HCT116 (cell line): ENCODE data around the gene ZCCHC24.

Source experiments
- EGR1 ChIP-seq: IDR thresholded peaks from 2 replicates; pipeline ENCODE4 v1.6.1; 2012; ENCODE audit warnings: low read depth
- EZH2 ChIP-seq: fragments of 200-600 bp; sonication (generic); IDR thresholded peaks from 2 replicates; pipeline ENCODE4 v1.6.1; 2017; ENCODE audit warnings: antibody characterized with exemption, mixed run types
- POLR2A ChIP-seq: IDR thresholded peaks from 2 replicates; pipeline ENCODE4 v1.7.0; 2011; ENCODE audit warnings: borderline replicate concordance; ENCODE audit not compliant: insufficient read depth, insufficient read length; ENCODE audit errors: extremely low read depth
- RAD21 ChIP-seq: IDR thresholded peaks from 2 replicates; pipeline ENCODE4 v1.6.1; 2012; ENCODE audit warnings: low read depth, mild to moderate bottlenecking
- SIN3A ChIP-seq: IDR thresholded peaks from 2 replicates; pipeline ENCODE4 v1.6.1; 2012; ENCODE audit warnings: low read depth
- ZNF274 ChIP-seq: fragments of 200-500 bp; sonication (Bioruptor generic); IDR thresholded peaks from 2 replicates; pipeline ENCODE4 v1.6.1; 2014; ENCODE audit warnings: mild to moderate bottlenecking, low read depth, low read length, inconsistent platforms
- TF ChIP-seq, protein P1 (sequence below), 3 experiments: fragments of 200-600 bp in 1 of 3; sonication (generic) in 1 of 3; IDR thresholded peaks in 2 of 3; conservative IDR thresholded peaks in 1 of 3; 2 replicates each; pipeline ENCODE4 v1.5.1; 2012 to 2017; ENCODE audit warnings: low read depth in 2 of 3, low read length in 2 of 3, antibody characterized with exemption in 1 of 3, borderline replicate concordance in 1 of 3, control low read depth in 1 of 3, mild to moderate bottlenecking in 1 of 3, mixed read lengths in 1 of 3, mixed run types in 1 of 3, moderate library complexity in 1 of 3; ENCODE audit not compliant: insufficient read depth in 1 of 3
- TF ChIP-seq, protein P2 (sequence below): IDR thresholded peaks from 2 replicates; pipeline ENCODE4 v1.6.1; 2012

DNA sequence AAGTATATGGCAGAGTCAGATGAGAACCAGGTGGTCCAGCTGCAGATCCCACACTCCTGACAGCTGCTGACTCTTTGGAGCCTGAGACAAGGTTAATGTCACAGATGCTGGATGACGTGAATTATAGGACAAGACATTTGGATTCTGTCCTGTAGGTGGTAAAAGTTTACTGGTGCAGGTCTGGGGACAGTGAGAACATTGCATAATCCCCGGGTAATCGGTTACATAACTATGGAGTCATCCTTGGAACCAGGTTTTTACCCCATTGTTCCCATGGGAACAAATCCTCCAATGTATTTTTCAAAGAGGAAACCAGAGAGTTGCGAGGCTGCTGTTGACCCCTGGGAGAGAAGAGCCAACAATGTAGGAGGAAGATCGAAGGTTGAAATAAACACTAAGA, 27.5 kb upstream of the ZCCHC24 start:
- TF ChIP-seq, protein P1, sequence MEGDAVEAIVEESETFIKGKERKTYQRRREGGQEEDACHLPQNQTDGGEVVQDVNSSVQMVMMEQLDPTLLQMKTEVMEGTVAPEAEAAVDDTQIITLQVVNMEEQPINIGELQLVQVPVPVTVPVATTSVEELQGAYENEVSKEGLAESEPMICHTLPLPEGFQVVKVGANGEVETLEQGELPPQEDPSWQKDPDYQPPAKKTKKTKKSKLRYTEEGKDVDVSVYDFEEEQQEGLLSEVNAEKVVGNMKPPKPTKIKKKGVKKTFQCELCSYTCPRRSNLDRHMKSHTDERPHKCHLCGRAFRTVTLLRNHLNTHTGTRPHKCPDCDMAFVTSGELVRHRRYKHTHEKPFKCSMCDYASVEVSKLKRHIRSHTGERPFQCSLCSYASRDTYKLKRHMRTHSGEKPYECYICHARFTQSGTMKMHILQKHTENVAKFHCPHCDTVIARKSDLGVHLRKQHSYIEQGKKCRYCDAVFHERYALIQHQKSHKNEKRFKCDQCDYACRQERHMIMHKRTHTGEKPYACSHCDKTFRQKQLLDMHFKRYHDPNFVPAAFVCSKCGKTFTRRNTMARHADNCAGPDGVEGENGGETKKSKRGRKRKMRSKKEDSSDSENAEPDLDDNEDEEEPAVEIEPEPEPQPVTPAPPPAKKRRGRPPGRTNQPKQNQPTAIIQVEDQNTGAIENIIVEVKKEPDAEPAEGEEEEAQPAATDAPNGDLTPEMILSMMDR (IDR thresholded peaks at IDR 0.05 in 2 of 3, conservative IDR thresholded peaks at IDR 0.05 in 1 of 3; ENCODE audit: borderline replicate concordance in 1 of 3, insufficient read depth in 1 of 3, low read depth in 2 of 3, low read length in 2 of 3), result no peak
- TF ChIP-seq EGR1 (no peak), POLR2A (no peak), RAD21 (no peak), EZH2 (no peak), SIN3A (no peak), ZNF274 (no peak)
- TF ChIP-seq, protein P2, sequence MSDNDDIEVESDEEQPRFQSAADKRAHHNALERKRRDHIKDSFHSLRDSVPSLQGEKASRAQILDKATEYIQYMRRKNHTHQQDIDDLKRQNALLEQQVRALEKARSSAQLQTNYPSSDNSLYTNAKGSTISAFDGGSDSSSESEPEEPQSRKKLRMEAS, result no peak
